HCT116 (cell line): ENCODE measurements around the gene CELA2B. TPM values are rescaled to one million over a fixed set of nuclear protein-coding genes. Genes with fewer than 3 reads are reported as not detected.

Experiments used
- ATAC-seq: fragments of 200-7000 bp; cut with Tn5 transposase; 2 replicates; pipeline ENCODE4 v1.9.1; 2020; ENCODE audit warnings: mild to moderate bottlenecking, moderate library complexity
- BruUV-seq: library from RNA; stranded (reverse); fragments of 400-500 nt; replicated peaks from 2 replicates; lab custom pipeline; 2021; lab: Mats Ljungman, UMichigan
- CTCF ChIA-PET: fragments of 300-600 bp; sonication (Branson Sonifier 250); formaldehyde crosslinking; loops from one replicate; lab custom pipeline; 2021; ENCODE audit warnings: antibody characterized with exemption; lab: Charles Lee
- POLR2A ChIA-PET: fragments of 300-600, 350-600 bp; sonication (Branson Sonifier 250); formaldehyde crosslinking; loops from one replicate; lab custom pipeline; 2021; ENCODE audit warnings: antibody characterized with exemption; lab: Charles Lee
- RAD21 ChIA-PET, 2 experiments: fragments of 300-600 bp; sonication (Branson Sonifier 250); formaldehyde crosslinking; loops; one replicate each; lab custom pipeline; 2023; ENCODE audit warnings: low total read pairs in 2 of 2; ENCODE audit not compliant: uncharacterized antibody in 2 of 2, unreplicated experiment in 2 of 2, low non-redundant PET in 1 of 2; lab: Charles Lee
- DNase-seq: peaks from one replicate; pipeline ENCODE4 v3.0.0-alpha.2; 2010; ENCODE audit warnings: low read depth, low spot score
- H2AFZ ChIP-seq: fragments of 200-600 bp; shearing (Covaris generic), sonication (generic); 2 replicates; pipeline ENCODE4 v1.6.1; 2017; ENCODE audit warnings: low read depth, mixed run types, mixed read lengths, antibody characterized with exemption, low read length; ENCODE audit not compliant: poor library complexity, severe bottlenecking
- H3K27ac ChIP-seq: 2 replicates; pipeline ENCODE4 v1.5.1; 2012; ENCODE audit warnings: low read depth, low read length
- H3K27me3 ChIP-seq: fragments of 200-600 bp; sonication (generic); 2 replicates; pipeline ENCODE4 v1.6.1; 2016; ENCODE audit warnings: mixed run types, low read length, mixed read lengths; ENCODE audit not compliant: insufficient read depth
- H3K36me3 ChIP-seq, 2 experiments: fragments of 200-500 bp in 1 of 2; fragments of 200-600 bp in 1 of 2; sonication (Bioruptor generic) in 1 of 2; sonication (generic) in 1 of 2; 2 replicates each; pipeline versions ENCODE4 v1.5.1 to v1.6.1; 2014 to 2016; ENCODE audit warnings: low read length in 2 of 2, inconsistent platforms in 1 of 2, mixed read lengths in 1 of 2, mixed run types in 1 of 2; ENCODE audit not compliant: insufficient read depth in 2 of 2, control insufficient read depth in 1 of 2
- H3K4me1 ChIP-seq, 2 experiments: fragments of 200-600 bp in 1 of 2; sonication (generic) in 1 of 2; 2 replicates each; pipeline versions ENCODE4 v1.5.1 to v1.6.1; 2012 to 2017; ENCODE audit warnings: low read length in 2 of 2, inconsistent platforms in 1 of 2, mild to moderate bottlenecking in 1 of 2, mixed read lengths in 1 of 2, mixed run types in 1 of 2, moderate library complexity in 1 of 2; ENCODE audit not compliant: insufficient read depth in 2 of 2, control insufficient read depth in 1 of 2
- H3K4me2 ChIP-seq: fragments of 200-600 bp; sonication (generic); 2 replicates; pipeline ENCODE4 v1.6.1; 2017; ENCODE audit warnings: mixed run types, low read length, mixed read lengths
- H3K4me3 ChIP-seq, 2 experiments: fragments of 200-600 bp in 1 of 2; sonication (generic) in 1 of 2; replicated peaks in 1 of 2; 2 replicates each; pipeline ENCODE4 v1.5.1; 2011 to 2016; ENCODE audit warnings: low read length in 2 of 2, control low read depth in 1 of 2, low read depth in 1 of 2, mild to moderate bottlenecking in 1 of 2, mixed read lengths in 1 of 2, mixed run types in 1 of 2
- H3K79me2 ChIP-seq: fragments of 200-600 bp; sonication (generic); 2 replicates; pipeline ENCODE4 v1.6.1; 2017; ENCODE audit warnings: mild to moderate bottlenecking, mixed run types, low read length, moderate library complexity, mixed read lengths; ENCODE audit not compliant: insufficient read depth
- H3K9ac ChIP-seq: fragments of 200-600 bp; sonication (generic); 2 replicates; pipeline ENCODE4 v1.6.1; 2016; ENCODE audit warnings: low read length, mixed read lengths
- H3K9me2 ChIP-seq: fragments of 200-600 bp; sonication (generic), shearing (Covaris generic); 2 replicates; pipeline ENCODE4 v1.6.1; 2017; ENCODE audit warnings: mixed run types, mild to moderate bottlenecking, moderate library complexity; ENCODE audit not compliant: insufficient read depth
- H3K9me3 ChIP-seq, 2 experiments: fragments of 200-500 bp in 1 of 2; fragments of 200-600 bp in 1 of 2; sonication (Bioruptor generic) in 1 of 2; sonication (generic) in 1 of 2; 2 replicates each; pipeline ENCODE4 v1.6.1; 2014 to 2017; ENCODE audit warnings: low read length in 2 of 2, mixed read lengths in 2 of 2, inconsistent platforms in 1 of 2, low read depth in 1 of 2, mild to moderate bottlenecking in 1 of 2, mixed run types in 1 of 2, moderate library complexity in 1 of 2; ENCODE audit not compliant: control insufficient read depth in 1 of 2, insufficient read depth in 1 of 2
- H4K20me1 ChIP-seq: fragments of 200-600 bp; sonication (generic), shearing (Covaris generic); 2 replicates; pipeline ENCODE4 v1.6.1; 2017; ENCODE audit warnings: mixed run types, mild to moderate bottlenecking, moderate library complexity; ENCODE audit not compliant: insufficient read depth
- ATF3 ChIP-seq: IDR thresholded peaks from 2 replicates; pipeline ENCODE4 v1.6.1; 2012
- CEBPB ChIP-seq: IDR thresholded peaks from 2 replicates; pipeline ENCODE4 v1.6.1; 2012; ENCODE audit warnings: low read depth
- CTCF ChIP-seq, 3 experiments: fragments of 200-600 bp in 1 of 3; sonication (generic) in 1 of 3; IDR thresholded peaks in 2 of 3; conservative IDR thresholded peaks in 1 of 3; 2 replicates each; pipeline ENCODE4 v1.5.1; 2012 to 2017; ENCODE audit warnings: low read depth in 2 of 3, low read length in 2 of 3, antibody characterized with exemption in 1 of 3, borderline replicate concordance in 1 of 3, control low read depth in 1 of 3, mild to moderate bottlenecking in 1 of 3, mixed read lengths in 1 of 3, mixed run types in 1 of 3, moderate library complexity in 1 of 3; ENCODE audit not compliant: insufficient read depth in 1 of 3
- EGR1 ChIP-seq: IDR thresholded peaks from 2 replicates; pipeline ENCODE4 v1.6.1; 2012; ENCODE audit warnings: low read depth
- ELF1 ChIP-seq: IDR thresholded peaks from 2 replicates; pipeline ENCODE4 v1.6.1; 2012; ENCODE audit warnings: low read depth, borderline replicate concordance
- EZH2 ChIP-seq: fragments of 200-600 bp; sonication (generic); IDR thresholded peaks from 2 replicates; pipeline ENCODE4 v1.6.1; 2017; ENCODE audit warnings: antibody characterized with exemption, mixed run types
- EZH2phosphoT487 ChIP-seq: fragments of 200-600 bp; IDR thresholded peaks from 2 replicates; pipeline ENCODE4 v1.6.1; 2018; ENCODE audit warnings: antibody characterized with exemption, borderline replicate concordance
- JUND ChIP-seq: IDR thresholded peaks from 2 replicates; pipeline ENCODE4 v1.6.1; 2012
- MAX ChIP-seq: IDR thresholded peaks from 2 replicates; pipeline ENCODE4 v1.6.1; 2012
- RAD21 ChIP-seq: IDR thresholded peaks from 2 replicates; pipeline ENCODE4 v1.6.1; 2012; ENCODE audit warnings: low read depth, mild to moderate bottlenecking
- SIN3A ChIP-seq: IDR thresholded peaks from 2 replicates; pipeline ENCODE4 v1.6.1; 2012; ENCODE audit warnings: low read depth
- SP1 ChIP-seq: IDR thresholded peaks from 2 replicates; pipeline ENCODE4 v1.6.1; 2012; ENCODE audit warnings: low read depth
- ZBTB33 ChIP-seq: IDR thresholded peaks from 2 replicates; pipeline ENCODE4 v1.6.1; 2011; ENCODE audit warnings: mild to moderate bottlenecking, low read length, moderate library complexity; ENCODE audit not compliant: insufficient replicate concordance; ENCODE audit errors: extremely low read depth
- intact Hi-C: fragments of 100-400 bp; cut with micrococcal nuclease; formaldehyde crosslinking; loops from 2 replicates; pipeline ENCODE4 v1.10.0; 2022
- total RNA-seq: library from RNA; stranded (reverse); gene quantifications from one replicate; pipeline ENCODE4 v1.2.1, GENCODE V29; 2021; ENCODE audit not compliant: unreplicated experiment

CELA2B gene
- total RNA-seq, 1 experiment from 2014 or later: not detected

GRCh38 chr1:15444468-15445389, 31.2 kb upstream of the CELA2B start:
- Histone ChIP-seq H2AFZ (no peak overlapping the region), H3K27me3 (no peaks in the 10 kb centered on the region), H3K4me1 (no peaks in the 10 kb centered on the region), H3K9me3 (no peaks in the 10 kb centered on the region), H3K4me2 (no peak overlapping the region), H3K4me3 (no peak overlapping the region), H3K27ac (no peak overlapping the region), H3K36me3 (no peaks in the 10 kb centered on the region), H3K79me2 (no peaks in the 10 kb centered on the region), H4K20me1 (no peaks in the 10 kb centered on the region), H3K9me2 (no peaks in the 10 kb centered on the region), H3K9ac (no peak overlapping the region)
- no peak for ATAC-seq
- POLR2A ChIA-PET: no interaction called here
- CTCF ChIA-PET: no interaction called here
- no peak for DNase-seq
- RAD21 ChIA-PET: no interaction called here
- intact Hi-C loops: no loop called here
- BruUV-seq: no TSS peak
- TF ChIP-seq RAD21: no peak
- no peak for TF ChIP-seq EZH2
- no peak for TF ChIP-seq MAX

GRCh38 chr1:15445390-15446122, 30.3 kb upstream of the CELA2B start:
- no peaks in the 10 kb centered on the region for H3K36me3 ChIP-seq
- ATAC-seq (no peak), DNase-seq (no peak)
- no peaks in the 10 kb centered on the region for H3K27me3 ChIP-seq
- TF ChIP-seq SIN3A (no peak), EGR1 (no peak), CEBPB (no peak), ATF3 (no peak), JUND (no peak), CTCF (IDR thresholded peaks at IDR 0.05 in 2 of 3, conservative IDR thresholded peaks at IDR 0.05 in 1 of 3; ENCODE audit: borderline replicate concordance in 1 of 3, insufficient read depth in 1 of 3, low read depth in 2 of 3, low read length in 2 of 3) (no peak), ZBTB33 (no peak), EZH2 (no peak), EZH2phosphoT487 (no peak), SP1 (no peak), ELF1 (no peak)
- no peak overlapping the region for H3K4me3 ChIP-seq
- no peaks in the 10 kb centered on the region for H4K20me1 ChIP-seq
- H3K4me1 ChIP-seq: no peaks in the 10 kb centered on the region
- no TSS peak for BruUV-seq
- no peaks in the 10 kb centered on the region for H3K9me2 ChIP-seq
- RAD21 ChIA-PET: no interaction called here
- no peak overlapping the region for H3K4me2 ChIP-seq
- H3K79me2 ChIP-seq: no peaks in the 10 kb centered on the region
- H3K27ac ChIP-seq: no peak overlapping the region
- H3K9me3 ChIP-seq: no peaks in the 10 kb centered on the region
- no peak overlapping the region for H3K9ac ChIP-seq
- CTCF ChIA-PET: no interaction called here
- POLR2A ChIA-PET: no interaction called here
- no peak overlapping the region for H2AFZ ChIP-seq
- intact Hi-C loops: no loop called here
